Subcutaneous adipose tissue (tissue), 4 donors: Measurements from ENCODE around the gene GTF2F2. TPM values are rescaled to one million over a fixed set of nuclear protein-coding genes. Genes with fewer than 3 reads are reported as not detected.

Experiments used
- CTCF ChIP-seq: fragments of 450-650 bp; IDR thresholded peaks from one replicate; pipeline ENCODE4 v1.5.1; 2016; ENCODE audit warnings: low read depth, mild to moderate bottlenecking, control low read depth, antibody characterized with exemption, moderate library complexity
- total RNA-seq, 4 donors: library from RNA; depleted of rRNA; stranded (reverse); fragments of >200 nt; gene quantifications; one replicate each; pipeline ENCODE4 v1.1.0, GENCODE V29; 2016

GTF2F2 gene
- total RNA-seq, 4 donors from 2014 or later = 9.0 to 21.5 (median 15.2) TPM

GRCh38 chr13:45107539-45107938 is 12.8 kb upstream of the GTF2F2 start:
- no peak for TF ChIP-seq CTCF

GRCh38 chr13:45108716-45109101 is 11.6 kb upstream of the GTF2F2 start:
- no peak for TF ChIP-seq CTCF

GRCh38 chr13:45109102-45109720 is 11.1 kb upstream of the GTF2F2 start:
- no peak for TF ChIP-seq CTCF

GRCh38 chr13:45113233-45114224 is 6.8 kb upstream of the GTF2F2 start:
- no peak for TF ChIP-seq CTCF

GRCh38 chr13:45119469-45119990 is 780 bp upstream of the GTF2F2 start:
- TF ChIP-seq CTCF = no peak

GRCh38 chr13:45120967-45121831 is 889 bp downstream of the GTF2F2 start:
- no peak for TF ChIP-seq CTCF
